ENCODE results near the gene NEURL1B. TPM values are rescaled to one million over a fixed set of nuclear protein-coding genes. Genes with fewer than 3 reads are reported as not detected.

NEURL1B gene
- total and polyA plus RNA-seq, 2 experiments from 2014 or later, result 0.13 to 1.8 TPM

GRCh38 chr5:172593721-172594235, 47.3 kb upstream of the NEURL1B start:
- in situ Hi-C loops (cut with MboI), result no loop called here
- no peaks in the 10 kb centered on the region for H4K20me1 ChIP-seq (ENCODE audit: insufficient read depth)
- peaks cover 22% of the 10 kb centered on the region for H3K27me3 ChIP-seq (replicated peaks; ENCODE audit: insufficient read depth)
- H3K9ac ChIP-seq, result no peak overlapping the region
- no peaks in the 10 kb centered on the region for H3K79me2 ChIP-seq (ENCODE audit: insufficient read depth)
- WGBS, 2 experiments (ENCODE audit: low coverage in 1 of 2, low lambda C conversion rate in 2 of 2, missing lambda C conversion rate in 2 of 2), result 80 to 81% methylated on average over 8 of the region's 8 CpGs
- no peaks in the 10 kb centered on the region for H3K9me3 ChIP-seq (ENCODE audit: low read depth)
- no peaks in the 10 kb centered on the region for H3K9me2 ChIP-seq (ENCODE audit: insufficient read depth)
- no peak overlapping the region for H2AFZ ChIP-seq
- no peak overlapping the region for H3K4me2 ChIP-seq (ENCODE audit: unreplicated experiment)
- no peaks in the 10 kb centered on the region for H3K36me3 ChIP-seq (ENCODE audit: low read depth)
- no peak for DNase-seq
- no peak overlapping the region for H3K27ac ChIP-seq
- TF ChIP-seq EZH2phosphoT487 (IDR thresholded peaks at IDR 0.05; ENCODE audit: insufficient read depth, low read depth), result no peak
- no peak for TF ChIP-seq EZH2 (IDR thresholded peaks at IDR 0.05; ENCODE audit: insufficient read depth, poor library complexity, severe bottlenecking)
- no peak overlapping the region for H3K4me3 ChIP-seq
- H3K4me1 ChIP-seq (ENCODE audit: insufficient read depth), result no peaks in the 10 kb centered on the region
- H3F3A ChIP-seq (ENCODE audit: insufficient read depth), result no peaks in the 10 kb centered on the region

GRCh38 chr5:172594431-172594830, 46.6 kb upstream of the NEURL1B start:
- in situ Hi-C loops (cut with MboI), result no loop called here
- no peaks in the 10 kb centered on the region for H3K79me2 ChIP-seq (ENCODE audit: insufficient read depth)
- 82 to 83% methylated on average over 8 of the region's 8 CpGs for WGBS, 2 experiments (ENCODE audit: low coverage in 1 of 2, low lambda C conversion rate in 2 of 2, missing lambda C conversion rate in 2 of 2)
- no peaks in the 10 kb centered on the region for H3K4me1 ChIP-seq (ENCODE audit: insufficient read depth)
- DNase-seq, result no peak
- no peak overlapping the region for H2AFZ ChIP-seq
- H3K27ac ChIP-seq, result no peak overlapping the region
- no peak overlapping the region for H3K9ac ChIP-seq
- H3K36me3 ChIP-seq (ENCODE audit: low read depth), result no peaks in the 10 kb centered on the region
- no peak overlapping the region for H3K4me2 ChIP-seq (ENCODE audit: unreplicated experiment)
- no peak for TF ChIP-seq EZH2phosphoT487 (IDR thresholded peaks at IDR 0.05; ENCODE audit: insufficient read depth, low read depth)
- no peak for TF ChIP-seq EZH2 (IDR thresholded peaks at IDR 0.05; ENCODE audit: insufficient read depth, poor library complexity, severe bottlenecking)
- no peaks in the 10 kb centered on the region for H3F3A ChIP-seq (ENCODE audit: insufficient read depth)
- H3K9me3 ChIP-seq (ENCODE audit: low read depth), result no peaks in the 10 kb centered on the region
- no peak overlapping the region for H3K4me3 ChIP-seq
- no peaks in the 10 kb centered on the region for H3K9me2 ChIP-seq (ENCODE audit: insufficient read depth)
- peaks cover 15% of the 10 kb centered on the region for H3K27me3 ChIP-seq (replicated peaks; ENCODE audit: insufficient read depth)
- no peaks in the 10 kb centered on the region for H4K20me1 ChIP-seq (ENCODE audit: insufficient read depth)

- H3K9me2 ChIP-seq (ENCODE audit: insufficient read depth), result no peaks in the 10 kb centered on the region
- H3K27ac ChIP-seq, result no peak overlapping the region
- no peak for DNase-seq
- H3K27me3 ChIP-seq (replicated peaks; ENCODE audit: insufficient read depth), result peaks cover 10% of the 10 kb centered on the region
- H3K9ac ChIP-seq, result no peak overlapping the region
- H4K20me1 ChIP-seq (ENCODE audit: insufficient read depth), result no peaks in the 10 kb centered on the region
- H3K4me2 ChIP-seq (ENCODE audit: unreplicated experiment), result no peak overlapping the region
- no peaks in the 10 kb centered on the region for H3K9me3 ChIP-seq (ENCODE audit: low read depth)
- H3K79me2 ChIP-seq (ENCODE audit: insufficient read depth), result no peaks in the 10 kb centered on the region
- H2AFZ ChIP-seq, result no peak overlapping the region
- in situ Hi-C loops (cut with MboI), result no loop called here
- 65 to 67% methylated on average over 9 of the region's 9 CpGs for WGBS, 2 experiments (ENCODE audit: low coverage in 1 of 2, low lambda C conversion rate in 2 of 2, missing lambda C conversion rate in 2 of 2)
- no peaks in the 10 kb centered on the region for H3K36me3 ChIP-seq (ENCODE audit: low read depth)
- no peaks in the 10 kb centered on the region for H3F3A ChIP-seq (ENCODE audit: insufficient read depth)
- H3K4me1 ChIP-seq (ENCODE audit: insufficient read depth), result no peaks in the 10 kb centered on the region
- TF ChIP-seq EZH2phosphoT487 (IDR thresholded peaks at IDR 0.05; ENCODE audit: insufficient read depth, low read depth), result no peak
- no peak for TF ChIP-seq EZH2 (IDR thresholded peaks at IDR 0.05; ENCODE audit: insufficient read depth, poor library complexity, severe bottlenecking)
- H3K4me3 ChIP-seq, result no peak overlapping the region
Observed at GRCh38 chr5:172594867-172595466, 46.1 kb upstream of the NEURL1B start.

- no peaks in the 10 kb centered on the region for H4K20me1 ChIP-seq (ENCODE audit: insufficient read depth)
- no peak for DNase-seq
- H3K4me1 ChIP-seq (ENCODE audit: insufficient read depth), result no peaks in the 10 kb centered on the region
- in situ Hi-C loops (cut with MboI), result no loop called here
- H3F3A ChIP-seq (ENCODE audit: insufficient read depth), result no peaks in the 10 kb centered on the region
- H3K9ac ChIP-seq, result no peak overlapping the region
- H3K27me3 ChIP-seq (replicated peaks; ENCODE audit: insufficient read depth), result peaks cover 6% of the 10 kb centered on the region
- no peaks in the 10 kb centered on the region for H3K79me2 ChIP-seq (ENCODE audit: insufficient read depth)
- no peaks in the 10 kb centered on the region for H3K36me3 ChIP-seq (ENCODE audit: low read depth)
- H3K4me3 ChIP-seq, result no peak overlapping the region
- no peaks in the 10 kb centered on the region for H3K9me2 ChIP-seq (ENCODE audit: insufficient read depth)
- no peak overlapping the region for H3K4me2 ChIP-seq (ENCODE audit: unreplicated experiment)
- 76 to 81% methylated on average over 14 of the region's 14 CpGs for WGBS, 2 experiments (ENCODE audit: low coverage in 1 of 2, low lambda C conversion rate in 2 of 2, missing lambda C conversion rate in 2 of 2)
- no peaks in the 10 kb centered on the region for H3K9me3 ChIP-seq (ENCODE audit: low read depth)
- TF ChIP-seq EZH2 (IDR thresholded peaks at IDR 0.05; ENCODE audit: insufficient read depth, poor library complexity, severe bottlenecking), result no peak
- no peak for TF ChIP-seq EZH2phosphoT487 (IDR thresholded peaks at IDR 0.05; ENCODE audit: insufficient read depth, low read depth)
- no peak overlapping the region for H2AFZ ChIP-seq
- no peak overlapping the region for H3K27ac ChIP-seq
Observed at GRCh38 chr5:172595596-172596455, 45.2 kb upstream of the NEURL1B start.
